Epithelial cell of prostate (primary cell): Measurements from ENCODE around the gene ZNF304.
A peak's percentile ranks its signal among the peaks of the same experiment; 100 is the strongest.
"Not testable (repeated sequence)": the region's sequence is repeated elsewhere in the genome, so short reads cannot be mapped to it uniquely, and the experiment has no call there.

Experiments used
- DNase-seq: peaks from one replicate; pipeline ENCODE4 v3.0.0-alpha.2; 2011; ENCODE audit warnings: low read depth, low spot score
- H3K27ac ChIP-seq: fragments of 450-650 bp; 2 replicates; pipeline ENCODE4 v1.5.1; 2017; ENCODE audit warnings: mild to moderate bottlenecking

ZNF304 gene

DNA sequence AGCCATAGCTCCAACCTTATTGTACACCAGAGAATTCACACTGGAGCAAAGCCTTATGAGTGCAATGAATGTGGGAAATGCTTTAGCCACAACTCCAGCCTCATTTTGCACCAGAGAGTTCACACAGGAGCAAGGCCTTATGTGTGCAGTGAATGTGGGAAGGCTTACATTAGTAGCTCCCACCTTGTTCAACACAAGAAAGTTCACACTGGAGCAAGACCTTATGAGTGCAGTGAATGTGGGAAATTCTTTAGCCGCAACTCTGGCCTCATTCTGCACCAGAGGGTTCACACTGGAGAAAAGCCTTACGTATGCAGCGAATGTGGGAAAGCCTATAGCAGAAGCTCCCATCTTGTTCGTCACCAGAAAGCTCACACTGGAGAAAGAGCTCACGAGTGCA is 6.3 kb downstream of the ZNF304 start:
- no peak overlapping the region for H3K27ac ChIP-seq
- no peak for DNase-seq

DNA sequence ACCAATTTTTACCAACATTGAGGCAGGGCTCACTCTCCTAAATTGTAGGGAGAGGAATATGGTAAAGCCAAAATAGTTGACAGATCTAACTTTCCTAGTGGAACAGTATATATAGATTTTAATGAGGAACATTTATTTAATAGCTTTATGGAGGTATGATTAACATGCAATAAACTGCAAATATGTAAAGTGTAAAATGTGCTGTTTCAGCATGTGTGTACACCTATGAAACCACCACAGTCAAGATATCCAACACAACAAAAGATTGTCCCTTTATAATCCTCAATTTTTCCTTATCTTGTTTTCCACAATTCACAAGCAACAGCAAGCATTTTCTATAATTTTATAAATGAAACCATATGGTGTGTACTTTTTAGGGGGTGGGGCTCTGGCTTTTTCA is 8.2 kb downstream of the ZNF304 start:
- no peak overlapping the region for H3K27ac ChIP-seq
- no peak for DNase-seq

GRCh38 chr19:57362419-57362818 is 11.3 kb downstream of the ZNF304 start:
- H3K27ac ChIP-seq = peak overlapping the region; percentile 61
- no peak for DNase-seq

- peak; percentile 98 for DNase-seq
- H3K27ac ChIP-seq = peak within 1 kb of the TSS; percentile 61
Observed at GRCh38 chr19:57362997-57363687, 12.1 kb downstream of the ZNF304 start, which contains the start of the genes TRAPPC2B and ZNF547. TSS of gene TRAPPC2B (plus strand) at chr19:57363551. CDS start at chr19:57364834, 1,283 bp downstream. TSS of gene ZNF547 (plus strand) at chr19:57363551. CDS start at chr19:57368556, 5,005 bp downstream.

DNA sequence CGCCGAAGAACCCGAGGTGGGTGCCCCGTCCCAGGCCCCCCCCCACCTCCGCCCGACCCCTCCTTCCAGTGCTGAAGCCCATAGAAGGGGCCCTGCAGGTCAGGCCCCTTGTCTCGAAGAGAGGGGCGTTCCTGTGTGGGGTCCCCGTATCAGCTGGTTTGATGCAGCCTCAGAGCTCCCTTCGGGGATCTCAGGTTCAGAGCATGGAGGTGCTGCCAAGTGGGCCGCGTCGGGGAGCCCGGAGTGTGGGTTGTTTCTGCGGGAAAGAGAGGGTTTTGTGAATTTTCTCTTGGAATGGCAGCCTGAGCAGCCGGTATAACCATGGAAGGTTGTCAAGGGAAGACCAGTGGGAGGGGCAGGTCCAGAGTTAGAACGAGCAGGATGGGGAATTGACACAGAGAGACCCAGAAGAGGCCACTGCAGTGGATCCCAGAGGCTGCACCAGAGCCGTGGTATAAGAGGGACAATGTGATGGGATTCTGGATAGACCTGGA is 12.7 kb downstream of the ZNF304 start:
- peak overlapping the region; percentile 61 for H3K27ac ChIP-seq
- DNase-seq = no peak

GRCh38 chr19:57366776-57367175 is 15.7 kb downstream of the ZNF304 start:
- no peak for DNase-seq
- no peak overlapping the region for H3K27ac ChIP-seq

DNA sequence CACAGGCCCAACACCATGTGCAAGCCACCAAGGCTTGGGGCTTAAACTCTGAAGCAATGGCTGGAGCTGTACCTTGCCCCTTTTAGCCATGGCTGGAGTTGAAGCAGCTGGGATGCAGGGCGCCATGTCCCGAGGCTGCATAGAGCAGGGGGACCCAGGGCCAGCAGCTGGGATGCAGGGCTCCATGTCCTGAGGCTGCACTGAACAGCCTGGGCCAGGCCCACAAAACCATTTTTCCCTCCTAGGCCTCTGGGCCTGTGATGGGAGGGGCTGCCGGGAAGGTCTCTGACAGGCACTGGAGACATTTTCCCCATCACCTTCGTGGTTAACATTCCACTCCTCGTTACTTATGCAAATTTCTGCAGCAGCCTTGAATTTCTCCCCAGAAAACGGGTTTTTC is 23.1 kb downstream of the ZNF304 start:
- no peak for DNase-seq
- H3K27ac ChIP-seq = no peak overlapping the region

DNA sequence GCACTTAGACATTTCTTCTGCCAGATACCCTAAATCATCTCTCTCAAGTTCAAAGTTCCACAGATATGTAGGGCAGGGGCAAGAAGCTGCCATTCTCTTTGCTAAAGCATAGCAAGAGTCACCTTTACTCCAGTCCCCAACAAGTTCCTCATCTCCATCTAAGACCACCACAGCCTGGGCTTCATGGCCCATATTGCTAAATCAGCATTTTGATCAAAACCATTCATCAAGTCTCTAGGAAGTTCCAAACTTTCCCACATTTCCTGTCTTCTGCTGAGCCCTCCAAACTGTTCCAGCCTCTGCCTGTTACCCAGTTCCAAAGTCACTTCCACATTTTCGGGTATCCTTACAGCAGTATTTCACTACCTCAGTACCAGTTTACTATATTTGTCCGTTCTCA is 23.6 kb downstream of the ZNF304 start:
- not testable (repeated sequence) for DNase-seq, H3K27ac ChIP-seq

- H3K27ac ChIP-seq = no peak overlapping the region
- no peak for DNase-seq
Observed at GRCh38 chr19:57376151-57376550, 25.1 kb downstream of the ZNF304 start.

DNA sequence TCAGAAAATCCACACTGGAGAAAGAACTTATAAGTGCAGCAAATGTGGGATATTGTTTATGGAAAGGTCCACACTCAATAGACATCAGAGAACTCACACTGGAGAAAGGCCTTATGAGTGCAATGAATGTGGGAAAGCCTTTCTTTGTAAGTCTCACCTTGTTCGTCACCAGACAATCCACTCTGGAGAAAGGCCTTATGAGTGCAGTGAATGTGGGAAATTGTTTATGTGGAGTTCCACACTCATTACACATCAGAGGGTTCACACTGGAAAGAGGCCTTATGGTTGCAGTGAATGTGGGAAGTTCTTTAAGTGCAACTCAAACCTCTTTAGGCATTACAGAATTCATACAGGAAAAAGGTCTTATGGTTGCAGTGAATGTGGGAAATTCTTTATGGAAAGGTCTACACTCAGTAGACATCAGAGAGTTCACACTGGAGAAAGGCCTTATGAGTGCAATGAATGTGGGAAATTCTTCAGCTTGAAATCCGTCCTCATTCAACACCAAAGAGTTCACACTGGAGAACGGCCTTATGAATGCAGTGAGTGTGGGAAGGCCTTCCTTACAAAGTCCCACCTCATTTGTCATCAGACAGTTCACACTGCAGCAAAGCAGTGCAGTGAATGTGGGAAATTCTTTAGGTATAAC is 26.6 kb downstream of the ZNF304 start:
- DNase-seq = no peak
- H3K27ac ChIP-seq = no peak overlapping the region

- no peak for DNase-seq
- no peak overlapping the region for H3K27ac ChIP-seq
Observed at GRCh38 chr19:57380923-57381322, 29.9 kb downstream of the ZNF304 start.

GRCh38 chr19:57382806-57383488 is 31.9 kb downstream of the ZNF304 start:
- DNase-seq = no peak
- no peak overlapping the region for H3K27ac ChIP-seq

DNA sequence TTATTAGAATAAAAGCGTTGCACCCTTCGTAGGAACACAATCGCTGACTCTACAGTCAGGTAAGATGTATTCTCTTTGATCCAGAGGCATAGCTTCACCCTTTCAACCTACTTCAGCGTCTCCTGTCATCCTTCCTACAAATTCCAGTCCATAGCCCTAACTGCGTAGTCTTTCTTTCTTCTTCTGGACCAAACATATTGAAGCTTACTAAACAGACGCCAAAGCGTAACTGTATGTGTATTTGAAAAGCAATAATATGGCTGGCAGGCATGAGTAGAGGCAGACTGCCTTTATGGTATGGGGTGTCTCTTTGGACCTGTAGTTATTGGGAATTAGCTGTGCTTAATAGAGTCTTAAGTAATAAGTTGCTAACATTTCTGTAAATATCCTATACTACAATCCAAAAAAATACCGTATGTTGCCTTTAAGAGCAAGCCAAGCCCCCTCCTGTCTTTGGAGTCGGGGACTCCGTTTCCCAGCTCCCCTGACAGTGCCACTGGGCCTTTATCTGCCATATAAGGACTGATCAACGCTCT is 38.2 kb downstream of the ZNF304 start:
- peak overlapping the region; percentile 53 for H3K27ac ChIP-seq

GRCh38 chr19:57389730-57390598 is 38.9 kb downstream of the ZNF304 start, which contains the start of gene ZNF548:
TSS of gene ZNF548 (plus strand) at chr19:57389854. CDS start at chr19:57390100, 246 bp downstream.
- peak; percentile 81 for DNase-seq
- peak within 1 kb of the TSS; percentile 53 for H3K27ac ChIP-seq

More for the DNA sequence above, 38.2 kb downstream of the ZNF304 start:
- no peak for DNase-seq

DNA sequence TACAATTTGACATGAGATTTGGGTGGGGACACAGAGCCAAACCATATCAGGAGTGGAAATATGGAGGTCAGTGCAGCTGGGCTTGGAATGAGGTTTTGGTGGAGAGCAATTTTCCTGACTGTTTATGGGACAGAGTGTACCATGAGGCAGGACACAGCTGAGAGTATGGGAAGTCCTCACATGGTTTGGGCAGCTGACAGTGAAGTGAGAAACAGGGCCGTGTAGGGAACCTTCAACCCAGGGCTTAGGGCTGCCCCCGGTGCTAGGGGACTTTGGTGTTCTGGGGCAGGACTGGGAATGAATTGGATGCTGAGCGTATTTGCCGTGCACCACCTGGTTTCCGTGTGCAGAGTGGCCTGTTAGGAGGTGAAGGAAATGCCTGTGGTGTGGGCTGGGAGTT is 44.6 kb downstream of the ZNF304 start:
- DNase-seq = no peak
- H3K27ac ChIP-seq = no peak overlapping the region

DNA sequence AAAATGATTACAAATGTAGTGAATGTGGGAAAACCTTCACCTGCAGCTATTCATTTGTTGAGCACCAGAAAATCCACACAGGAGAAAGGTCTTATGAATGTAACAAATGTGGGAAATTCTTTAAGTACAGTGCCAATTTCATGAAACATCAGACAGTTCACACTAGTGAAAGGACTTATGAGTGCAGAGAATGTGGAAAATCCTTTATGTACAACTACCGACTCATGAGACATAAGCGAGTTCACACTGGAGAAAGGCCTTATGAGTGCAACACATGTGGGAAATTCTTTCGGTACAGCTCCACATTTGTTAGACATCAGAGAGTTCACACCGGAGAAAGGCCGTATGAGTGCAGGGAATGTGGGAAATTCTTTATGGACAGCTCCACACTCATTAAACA is 47.8 kb downstream of the ZNF304 start:
- H3K27ac ChIP-seq = no peak overlapping the region
- no peak for DNase-seq

DNA sequence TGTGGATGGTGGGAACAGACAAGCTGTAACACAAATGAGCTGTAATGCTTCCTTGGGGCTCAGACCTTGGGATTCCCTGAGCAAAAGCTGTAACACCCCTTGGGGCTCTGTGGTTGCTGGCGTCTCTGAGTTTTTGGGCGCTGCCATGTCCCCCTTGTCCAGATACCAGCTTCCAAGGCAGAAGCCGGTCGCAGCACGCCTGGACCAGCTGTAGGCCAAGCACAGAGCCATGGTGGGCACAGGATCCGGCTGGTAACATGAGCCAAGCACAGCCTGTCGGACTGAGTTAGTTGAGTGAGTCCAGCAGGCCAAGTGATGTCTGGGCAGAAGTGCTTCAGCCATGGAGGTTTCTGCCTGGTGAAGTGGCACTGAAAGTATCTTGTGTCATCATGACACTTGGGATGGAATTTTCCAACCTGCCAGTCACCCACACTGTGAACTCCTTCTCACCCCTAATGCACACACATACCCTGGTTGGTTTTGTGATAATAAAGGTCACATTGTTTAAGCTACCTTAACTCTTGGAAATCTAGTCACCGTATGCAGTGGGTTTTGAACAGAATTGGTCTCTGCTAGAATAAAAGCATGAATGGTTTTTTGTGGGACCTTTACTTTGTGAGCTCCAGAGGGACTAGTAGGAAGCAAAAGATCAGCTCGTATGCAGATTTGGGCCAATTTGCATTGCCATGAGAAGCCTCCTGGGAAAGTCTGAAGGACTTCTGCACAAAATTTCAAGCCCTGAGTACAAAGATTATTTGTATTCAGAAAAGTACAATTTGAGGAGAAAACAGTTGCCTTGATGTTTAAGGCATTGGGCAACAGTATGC is 52.9 kb downstream of the ZNF304 start:
- DNase-seq = no peak
- no peak overlapping the region for H3K27ac ChIP-seq

DNA sequence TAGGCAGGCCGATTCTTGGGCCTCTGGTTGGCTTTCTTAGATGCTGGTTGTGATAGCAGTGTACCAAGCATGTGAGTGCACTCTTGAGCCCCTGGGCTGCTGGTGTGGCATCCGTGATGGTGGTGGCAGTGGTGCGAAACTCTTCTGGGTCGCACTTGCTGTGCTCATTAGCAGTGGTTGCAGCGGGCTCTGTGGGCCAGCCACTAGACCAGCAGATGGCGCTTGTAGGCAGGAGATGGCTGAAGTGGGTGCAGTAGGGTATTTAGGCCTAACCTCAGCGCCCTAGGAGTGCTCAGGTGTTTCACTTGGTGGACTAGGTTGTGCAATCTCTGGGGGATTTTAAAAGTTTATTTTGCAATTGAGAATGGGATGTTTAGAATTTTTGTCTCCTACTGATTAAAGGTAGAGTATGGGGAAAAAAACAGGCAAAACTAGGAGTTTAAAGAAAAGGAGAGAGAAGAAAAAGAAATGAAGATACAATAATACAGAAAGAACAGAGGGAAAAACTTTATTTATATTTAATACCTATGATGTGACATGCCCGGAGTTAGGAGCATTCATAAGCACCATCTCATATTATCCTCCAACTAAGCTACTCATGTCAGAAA is 55.5 kb downstream of the ZNF304 start:
- DNase-seq = no peak

More for the DNA sequence above, 55.5 kb downstream of the ZNF304 start:
- no peak overlapping the region for H3K27ac ChIP-seq
